Daoy (cell line): ENCODE measurements around the gene RNF213. TPM values are rescaled to one million over a fixed set of nuclear protein-coding genes. Genes with fewer than 3 reads are reported as not detected.
"Not testable (repeated sequence)": the region's sequence is repeated elsewhere in the genome, so short reads cannot be mapped to it uniquely, and the experiment has no call there.

Experiments
- DNase-seq: peaks from one replicate; pipeline ENCODE4 v3.0.0-alpha.2; 2015; ENCODE audit warnings: low read depth
- total RNA-seq: library from RNA; depleted of rRNA; stranded (reverse); fragments of >200 nt; shearing (Covaris generic); gene quantifications from 2 replicates; pipeline ENCODE4 v1.2.3, GENCODE V29; 2014

Gene RNF213
- total RNA-seq, 1 experiment from 2014 or later: 19.0 TPM

GRCh38 chr17:80248894-80249710 is 11.6 kb upstream of the RNF213 start:
- no peak for DNase-seq

GRCh38 chr17:80251966-80252365 is 8.7 kb upstream of the RNF213 start:
- no peak for DNase-seq

GRCh38 chr17:80252871-80253270 is 7.8 kb upstream of the RNF213 start:
- DNase-seq: peak; percentile 58

- no peak for DNase-seq
These were observed 6.8 kb upstream of the RNF213 start for GRCh38 chr17:80253631-80254395.

GRCh38 chr17:80254396-80255251 is 6.0 kb upstream of the RNF213 start:
- peak; percentile 89 for DNase-seq

- DNase-seq: no peak
These were observed 4.7 kb upstream of the RNF213 start for GRCh38 chr17:80256034-80256350.

- no peak for DNase-seq
These were observed 2.9 kb upstream of the RNF213 start for GRCh38 chr17:80257716-80258213.

- DNase-seq: not testable (repeated sequence)
These were observed 2.4 kb upstream of the RNF213 start for GRCh38 chr17:80258296-80258695.

GRCh38 chr17:80259457-80260068 is 1.1 kb upstream of the RNF213 start:
- no peak for DNase-seq

- DNase-seq: peak; percentile 75
These were observed 550 bp upstream of the RNF213 start for GRCh38 chr17:80260069-80260535.

- DNase-seq: peak; percentile 50
These were observed 675 bp downstream of the RNF213 start for GRCh38 chr17:80261159-80261894.

- no peak for DNase-seq
These were observed 1.2 kb downstream of the RNF213 start for GRCh38 chr17:80261895-80262279.

GRCh38 chr17:80262291-80262690 is 1.6 kb downstream of the RNF213 start:
- no peak for DNase-seq

- DNase-seq: no peak
These were observed 2.2 kb downstream of the RNF213 start for GRCh38 chr17:80262775-80263244.

- peak; percentile 78 for DNase-seq
These were observed 2.9 kb downstream of the RNF213 start for GRCh38 chr17:80263253-80264204.

GRCh38 chr17:80264205-80265075 is 3.8 kb downstream of the RNF213 start:
- DNase-seq: no peak

GRCh38 chr17:80265205-80266068 is 4.8 kb downstream of the RNF213 start:
- DNase-seq: no peak
